Stimulated activated memory B cell treated with anti-CD40 and anti-IgM and Interleukin-4, amounts not matched to agents 10 μg/mL and 1 μg/mL and 100 μg/mL, for 72 hours (primary cell): Measurements from ENCODE around the gene FAAP100.
"Not testable (repeated sequence)": the region's sequence is repeated elsewhere in the genome, so short reads cannot be mapped to it uniquely, and the experiment has no call there.

ENCODE experiments used
- ATAC-seq: fragments of 150-1000 bp; cut with Tn5 transposase; 2 replicates; pipeline ENCODE4 v1.10.0; 2021
- H3K27ac Mint-ChIP-seq: one replicate; pipeline ENCODE4 v1.8.0; 2022; ENCODE audit warnings: mild to moderate bottlenecking, mixed read lengths
- H3K27me3 Mint-ChIP-seq: one replicate; pipeline ENCODE4 v1.8.0; 2022; ENCODE audit warnings: mixed read lengths
- H3K36me3 Mint-ChIP-seq: one replicate; pipeline ENCODE4 v1.8.0; 2022; ENCODE audit warnings: mixed read lengths
- H3K4me1 Mint-ChIP-seq: one replicate; pipeline ENCODE4 v1.8.0; 2022; ENCODE audit warnings: mixed read lengths
- H3K4me3 Mint-ChIP-seq: one replicate; pipeline ENCODE4 v1.8.0; 2022; ENCODE audit warnings: mild to moderate bottlenecking, moderate library complexity, mixed read lengths
- H3K9me3 Mint-ChIP-seq: one replicate; pipeline ENCODE4 v1.8.0; 2022; ENCODE audit warnings: mixed read lengths

FAAP100 gene, protein sequence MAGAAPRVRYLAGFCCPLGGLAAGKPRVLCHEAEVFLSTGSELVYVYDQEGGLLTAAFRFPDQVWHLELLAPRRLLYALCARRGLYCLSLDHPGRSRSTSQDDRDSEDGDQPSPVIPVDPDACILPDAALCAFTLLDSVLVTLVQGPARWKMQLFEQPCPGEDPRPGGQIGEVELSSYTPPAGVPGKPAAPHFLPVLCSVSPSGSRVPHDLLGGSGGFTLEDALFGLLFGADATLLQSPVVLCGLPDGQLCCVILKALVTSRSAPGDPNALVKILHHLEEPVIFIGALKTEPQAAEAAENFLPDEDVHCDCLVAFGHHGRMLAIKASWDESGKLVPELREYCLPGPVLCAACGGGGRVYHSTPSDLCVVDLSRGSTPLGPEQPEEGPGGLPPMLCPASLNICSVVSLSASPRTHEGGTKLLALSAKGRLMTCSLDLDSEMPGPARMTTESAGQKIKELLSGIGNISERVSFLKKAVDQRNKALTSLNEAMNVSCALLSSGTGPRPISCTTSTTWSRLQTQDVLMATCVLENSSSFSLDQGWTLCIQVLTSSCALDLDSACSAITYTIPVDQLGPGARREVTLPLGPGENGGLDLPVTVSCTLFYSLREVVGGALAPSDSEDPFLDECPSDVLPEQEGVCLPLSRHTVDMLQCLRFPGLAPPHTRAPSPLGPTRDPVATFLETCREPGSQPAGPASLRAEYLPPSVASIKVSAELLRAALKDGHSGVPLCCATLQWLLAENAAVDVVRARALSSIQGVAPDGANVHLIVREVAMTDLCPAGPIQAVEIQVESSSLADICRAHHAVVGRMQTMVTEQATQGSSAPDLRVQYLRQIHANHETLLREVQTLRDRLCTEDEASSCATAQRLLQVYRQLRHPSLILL

GRCh38 chr17:81552244-81553017, at the start of gene FAAP100:
Gene FAAP100 (minus strand): TSS chr17:81552353. CDS start chr17:81552330, 23 bp downstream.
- Mint-ChIP-seq H3K4me3 (peak within 1 kb of the TSS; percentile 96), H3K27ac (peak within 1 kb of the TSS; percentile 93), H3K36me3 (peaks cover 20% of the 10 kb centered on the region), H3K27me3 (no peaks in the 10 kb centered on the region), H3K4me1 (peaks cover 60% of the 10 kb centered on the region), H3K9me3 (no peaks in the 10 kb centered on the region)
- peak; percentile 81 for ATAC-seq

- H3K27me3 Mint-ChIP-seq = no peaks in the 10 kb centered on the region
- H3K4me1 Mint-ChIP-seq = peaks cover 22% of the 10 kb centered on the region
- H3K36me3 Mint-ChIP-seq = peaks cover 25% of the 10 kb centered on the region
- ATAC-seq = peak; percentile 76
- no peaks in the 10 kb centered on the region for H3K9me3 Mint-ChIP-seq
- H3K27ac Mint-ChIP-seq = peak overlapping the region; percentile 52
- no peak overlapping the region for H3K4me3 Mint-ChIP-seq
Measured at GRCh38 chr17:81601525-81602120, 49.5 kb upstream of the FAAP100 start.

DNA sequence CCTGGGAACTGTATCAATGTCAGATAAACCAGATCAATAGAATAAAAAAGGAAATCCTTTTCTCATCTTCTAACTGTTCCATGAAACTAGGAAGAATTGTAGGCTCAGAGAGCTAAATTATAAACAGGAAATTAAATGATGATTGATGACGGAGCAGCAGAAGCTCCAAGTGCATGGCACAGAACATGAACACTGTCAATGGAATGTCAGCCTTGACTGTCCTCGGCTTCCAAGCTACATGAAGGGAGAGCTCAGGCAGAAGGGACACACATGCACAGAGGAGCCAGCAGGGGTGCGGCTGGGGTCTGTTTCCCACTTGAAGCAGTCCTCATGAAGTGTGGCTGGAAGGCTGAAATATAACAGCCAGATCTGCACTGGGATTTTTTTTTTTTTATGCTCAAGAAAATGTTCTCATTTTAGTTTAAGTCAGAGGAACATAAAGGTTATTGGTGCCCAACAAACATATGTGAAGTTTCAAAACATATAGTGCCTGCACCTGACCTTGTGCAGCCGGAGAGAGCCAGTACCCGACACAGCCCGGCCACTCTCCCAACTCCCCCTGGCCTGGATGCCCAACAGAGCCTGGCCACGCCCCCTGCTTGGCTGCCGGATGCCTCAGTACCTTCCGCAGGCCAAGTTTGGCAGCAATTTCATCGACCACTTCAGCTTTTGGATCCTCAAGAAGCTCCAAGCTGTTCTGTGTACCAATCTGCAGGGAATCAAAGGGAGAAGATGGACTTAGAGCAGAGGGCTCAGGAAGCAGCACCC, 47.8 kb upstream of the FAAP100 start:
- Mint-ChIP-seq H3K27me3 (no peaks in the 10 kb centered on the region), H3K4me3 (no peak overlapping the region), H3K36me3 (peaks cover 21% of the 10 kb centered on the region), H3K9me3 (no peaks in the 10 kb centered on the region), H3K4me1 (peaks cover 22% of the 10 kb centered on the region), H3K27ac (no peak overlapping the region)
- ATAC-seq = no peak

- H3K4me3 Mint-ChIP-seq = no peak overlapping the region
- H3K9me3 Mint-ChIP-seq = no peaks in the 10 kb centered on the region
- H3K27ac Mint-ChIP-seq = no peak overlapping the region
- no peaks in the 10 kb centered on the region for H3K27me3 Mint-ChIP-seq
- H3K36me3 Mint-ChIP-seq = peaks cover 31% of the 10 kb centered on the region
- no peak for ATAC-seq
- H3K4me1 Mint-ChIP-seq = peaks cover 6% of the 10 kb centered on the region
Measured at GRCh38 chr17:81593105-81593871, 41.1 kb upstream of the FAAP100 start.

DNA sequence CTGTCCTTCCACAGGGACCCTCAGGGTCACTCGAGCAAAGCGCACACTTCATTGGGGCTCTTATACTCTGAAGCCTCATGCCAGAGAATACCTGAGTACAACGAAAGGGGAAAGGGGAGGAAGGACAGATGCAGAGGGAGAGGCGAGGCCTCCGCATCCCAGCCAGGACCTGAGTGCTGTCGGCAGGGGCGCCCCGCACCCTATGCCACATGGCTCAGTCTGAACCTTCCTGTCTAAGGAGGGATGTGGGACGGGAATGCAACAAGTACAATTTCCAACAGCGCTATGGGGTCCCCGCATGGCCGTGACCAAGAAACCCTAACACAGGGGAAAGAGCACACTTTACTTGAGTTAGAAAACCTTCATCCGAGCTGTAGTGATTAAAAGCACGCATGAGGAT, 39.8 kb upstream of the FAAP100 start:
- peaks cover 37% of the 10 kb centered on the region for H3K36me3 Mint-ChIP-seq
- H3K4me1 Mint-ChIP-seq = no peaks in the 10 kb centered on the region
- H3K4me3 Mint-ChIP-seq = no peak overlapping the region
- no peak for ATAC-seq
- H3K27ac Mint-ChIP-seq = no peak overlapping the region
- no peaks in the 10 kb centered on the region for H3K9me3 Mint-ChIP-seq
- H3K27me3 Mint-ChIP-seq = no peaks in the 10 kb centered on the region

DNA sequence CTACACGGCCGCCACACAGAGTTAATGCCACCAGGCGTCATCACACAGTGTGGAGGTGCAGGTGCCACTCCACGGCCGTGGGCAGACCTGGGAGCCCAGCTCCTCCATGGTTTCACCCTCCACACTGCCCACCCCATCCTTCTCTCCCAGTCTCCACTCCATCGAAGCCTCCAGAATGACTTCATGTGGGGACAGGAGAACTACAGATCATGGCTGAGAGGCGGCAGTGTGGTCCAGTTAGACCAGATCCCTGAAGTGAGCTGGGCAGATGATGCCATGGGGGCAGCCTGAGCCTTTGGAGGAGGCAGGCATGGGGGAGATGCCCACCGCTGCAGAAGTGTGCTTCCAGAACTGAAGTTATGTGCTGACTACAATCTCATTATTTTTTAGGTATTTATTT, 38.0 kb upstream of the FAAP100 start:
- H3K27ac Mint-ChIP-seq = no peak overlapping the region
- H3K36me3 Mint-ChIP-seq = peaks cover 50% of the 10 kb centered on the region
- H3K4me3 Mint-ChIP-seq = no peak overlapping the region
- H3K9me3 Mint-ChIP-seq = no peaks in the 10 kb centered on the region
- H3K27me3 Mint-ChIP-seq = no peaks in the 10 kb centered on the region
- no peak for ATAC-seq
- no peaks in the 10 kb centered on the region for H3K4me1 Mint-ChIP-seq

DNA sequence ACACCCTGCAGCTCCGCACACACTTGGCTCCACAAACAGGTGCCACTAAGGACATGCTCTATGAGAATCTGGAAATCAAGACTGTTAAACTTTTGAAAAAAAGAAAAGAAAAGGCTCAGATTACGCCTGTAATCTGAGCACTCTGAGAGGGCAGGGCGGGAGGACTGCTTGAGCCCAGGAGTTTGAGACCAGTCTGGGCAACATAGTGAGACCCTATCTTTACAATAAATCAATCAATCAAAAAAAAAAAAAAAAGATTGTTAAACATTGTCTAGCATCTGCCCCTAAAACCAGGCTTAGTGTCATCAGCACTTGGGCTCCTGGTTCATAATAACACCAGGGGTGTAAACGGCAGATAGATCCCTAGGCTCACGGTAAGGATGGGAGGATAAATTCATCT, 37.5 kb upstream of the FAAP100 start:
- H3K36me3 Mint-ChIP-seq = peaks cover 51% of the 10 kb centered on the region
- H3K4me1 Mint-ChIP-seq = no peaks in the 10 kb centered on the region
- H3K27me3 Mint-ChIP-seq = no peaks in the 10 kb centered on the region
- ATAC-seq = no peak
- H3K9me3 Mint-ChIP-seq = no peaks in the 10 kb centered on the region
- H3K27ac Mint-ChIP-seq = no peak overlapping the region
- no peak overlapping the region for H3K4me3 Mint-ChIP-seq

- Mint-ChIP-seq H3K36me3 (peaks cover 73% of the 10 kb centered on the region), H3K4me3 (no peak overlapping the region), H3K27me3 (no peaks in the 10 kb centered on the region), H3K4me1 (no peaks in the 10 kb centered on the region), H3K27ac (no peak overlapping the region), H3K9me3 (no peaks in the 10 kb centered on the region)
- ATAC-seq = no peak
Measured at GRCh38 chr17:81586096-81586495, 33.9 kb upstream of the FAAP100 start.

GRCh38 chr17:81584771-81585170, 32.6 kb upstream of the FAAP100 start:
- not testable (repeated sequence) for ATAC-seq, H3K27ac Mint-ChIP-seq, H3K4me3 Mint-ChIP-seq, H3K27me3 Mint-ChIP-seq, H3K9me3 Mint-ChIP-seq
- peaks cover 80% of the 10 kb centered on the region for H3K36me3 Mint-ChIP-seq
- peaks cover 10% of the 10 kb centered on the region for H3K4me1 Mint-ChIP-seq

DNA sequence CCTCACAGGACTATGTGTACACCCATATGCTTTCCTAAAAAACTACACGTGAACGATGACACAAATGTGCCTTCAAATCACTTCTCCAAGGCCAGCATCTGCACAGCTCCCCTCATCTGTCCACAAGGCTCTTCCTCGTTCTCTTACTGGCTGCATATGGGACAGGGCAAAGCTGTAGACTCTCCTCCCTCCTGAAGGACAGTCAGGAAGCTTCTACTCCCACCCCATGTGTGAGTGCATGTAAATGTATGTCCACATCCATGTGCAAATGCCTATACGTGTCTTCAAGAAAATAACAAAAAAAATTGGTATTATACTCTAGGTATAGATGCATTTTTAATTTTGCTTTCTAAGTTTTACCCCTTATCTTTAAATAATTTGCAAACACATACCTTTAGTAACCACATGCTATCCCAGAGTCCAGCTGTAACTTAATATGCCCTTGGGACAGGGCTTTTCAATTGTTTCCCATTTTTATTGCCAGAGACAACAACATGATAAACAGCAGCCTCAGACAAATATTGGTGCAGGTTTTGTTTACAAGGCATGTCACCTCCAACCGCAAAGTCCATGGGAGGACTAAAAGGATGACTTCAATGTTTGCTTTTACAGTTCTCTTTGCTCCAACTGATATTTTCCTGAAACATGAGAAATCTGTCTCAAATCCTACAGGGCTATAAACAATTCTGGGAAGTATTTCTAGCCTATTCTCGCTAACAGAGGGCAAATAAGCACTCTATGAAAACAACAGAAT, 31.6 kb upstream of the FAAP100 start:
- no peaks in the 10 kb centered on the region for H3K9me3 Mint-ChIP-seq

GRCh38 chr17:81582749-81583148, 30.6 kb upstream of the FAAP100 start:
- H3K4me1 Mint-ChIP-seq = peaks cover 23% of the 10 kb centered on the region
- ATAC-seq = no peak
- no peak overlapping the region for H3K4me3 Mint-ChIP-seq
- peaks cover 75% of the 10 kb centered on the region for H3K36me3 Mint-ChIP-seq
- no peak overlapping the region for H3K27ac Mint-ChIP-seq
- no peaks in the 10 kb centered on the region for H3K9me3 Mint-ChIP-seq
- H3K27me3 Mint-ChIP-seq = no peaks in the 10 kb centered on the region

More for the DNA sequence above, 31.6 kb upstream of the FAAP100 start:
- H3K36me3 Mint-ChIP-seq = peaks cover 76% of the 10 kb centered on the region
- ATAC-seq = no peak
- H3K27me3 Mint-ChIP-seq = no peaks in the 10 kb centered on the region
- peaks cover 16% of the 10 kb centered on the region for H3K4me1 Mint-ChIP-seq
- H3K4me3 Mint-ChIP-seq = no peak overlapping the region
- no peak overlapping the region for H3K27ac Mint-ChIP-seq

DNA sequence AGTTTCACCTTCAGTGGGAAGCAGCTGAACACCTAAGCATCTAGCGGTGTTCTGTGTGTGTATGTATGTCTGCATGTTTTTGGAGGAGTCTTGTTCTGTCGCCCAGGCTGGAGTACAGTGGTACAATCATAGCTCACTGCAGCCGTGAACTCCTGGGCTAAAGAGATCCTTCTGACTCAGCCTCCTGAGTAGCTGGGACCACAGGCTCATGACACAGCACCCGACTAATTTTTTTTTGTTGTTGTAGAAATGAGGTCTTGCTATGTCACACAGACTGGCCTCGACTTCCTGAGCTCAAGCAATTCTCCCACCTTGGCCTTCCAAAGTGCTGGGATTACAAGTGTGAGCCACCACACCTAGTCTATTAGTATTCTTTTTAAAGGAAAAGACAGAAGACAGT, 30.2 kb upstream of the FAAP100 start:
- Mint-ChIP-seq H3K9me3 (no peaks in the 10 kb centered on the region), H3K27ac (no peak overlapping the region), H3K4me3 (no peak overlapping the region), H3K4me1 (peaks cover 27% of the 10 kb centered on the region), H3K27me3 (no peaks in the 10 kb centered on the region), H3K36me3 (peaks cover 78% of the 10 kb centered on the region)
- no peak for ATAC-seq

DNA sequence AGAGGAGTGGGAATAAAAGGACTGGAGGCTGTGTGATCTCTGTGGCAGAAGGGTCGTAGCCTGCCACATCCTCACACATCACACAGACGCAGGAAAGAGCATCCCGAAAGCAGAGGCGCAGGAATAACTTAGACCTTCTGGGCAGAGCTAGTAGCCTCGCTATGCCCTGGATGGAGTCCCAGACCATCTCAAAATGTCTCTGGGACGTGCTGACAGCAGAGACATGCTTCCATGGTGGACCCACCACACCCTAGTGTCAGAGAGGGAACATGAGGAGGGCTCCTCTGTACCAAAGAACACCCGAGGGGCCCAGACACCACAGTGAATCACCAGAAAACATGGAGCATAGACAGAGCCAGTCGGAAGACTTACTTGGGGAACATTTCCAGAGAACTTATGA, 29.6 kb upstream of the FAAP100 start:
- Mint-ChIP-seq H3K4me3 (no peak overlapping the region), H3K27me3 (no peaks in the 10 kb centered on the region), H3K9me3 (no peaks in the 10 kb centered on the region), H3K4me1 (peaks cover 29% of the 10 kb centered on the region), H3K27ac (no peak overlapping the region), H3K36me3 (peaks cover 80% of the 10 kb centered on the region)
- ATAC-seq = no peak
